AG04449 (cell line): ENCODE data around the gene MTOR.
A peak's percentile ranks its signal among the peaks of the same experiment; 100 is the strongest.

Experiments
- CTCF ChIA-PET: fragments of 350-600 bp; formaldehyde crosslinking; extraction: SDS; loops from one replicate; lab custom pipeline; 2021; ENCODE audit warnings: antibody characterized with exemption; lab: Yijun Ruan, JAX
- POLR2A ChIA-PET: fragments of 400-600, 350-600 bp; formaldehyde crosslinking; extraction: SDS; loops from one replicate; lab custom pipeline; 2020; ENCODE audit warnings: antibody characterized with exemption, inconsistent platforms; lab: Yijun Ruan, JAX
- DNase-seq: peaks from one replicate; pipeline ENCODE4 v3.0.0-alpha.2; 2010; ENCODE audit warnings: low read depth, low spot score
- H3K4me3 ChIP-seq: 2 replicates; pipeline ENCODE4 v1.5.1; 2011; ENCODE audit warnings: low read depth, mild to moderate bottlenecking, control low read depth, low read length
- CTCF ChIP-seq: IDR thresholded peaks from one replicate; pipeline ENCODE4 v1.5.1; 2011; ENCODE audit warnings: mild to moderate bottlenecking, moderate library complexity, low read length, control low read depth, inconsistent platforms; ENCODE audit not compliant: insufficient read depth; ENCODE audit errors: missing control alignments

MTOR gene

DNA sequence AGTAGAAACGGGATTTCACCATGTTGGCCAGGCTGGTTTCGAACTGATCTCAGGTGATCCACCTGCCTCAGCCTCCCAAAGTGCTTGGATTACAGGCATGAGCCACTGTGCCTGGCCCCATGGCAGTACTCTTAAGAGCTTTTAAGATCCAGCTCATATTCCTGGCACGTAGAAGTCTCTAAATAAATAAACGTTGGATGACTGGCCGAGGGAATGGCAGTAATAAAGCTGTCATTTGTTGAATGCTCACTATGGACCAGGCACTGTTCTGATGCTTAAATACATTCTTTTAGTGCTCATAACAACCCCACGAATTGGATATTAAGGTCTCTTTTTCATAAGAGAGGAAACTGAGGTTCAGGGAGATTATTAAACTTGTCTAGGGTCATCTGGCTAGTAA, 31.5 kb upstream of the MTOR start:
- ChIA-PET POLR2A (no interaction called here), CTCF (interaction anchor here (1.2 kb wide), 1 partner anchor 352 kb away, joined by 3 read pairs; no protein-coding TSS in a partner anchor)
- H3K4me3 ChIP-seq: no peak overlapping the region
- no peak for DNase-seq
- no peak for TF ChIP-seq CTCF

GRCh38 chr1:11291049-11291448, 28.7 kb upstream of the MTOR start:
- no peak for TF ChIP-seq CTCF
- no peak overlapping the region for H3K4me3 ChIP-seq
- CTCF ChIA-PET: no interaction called here
- DNase-seq: no peak
- POLR2A ChIA-PET: no interaction called here

DNA sequence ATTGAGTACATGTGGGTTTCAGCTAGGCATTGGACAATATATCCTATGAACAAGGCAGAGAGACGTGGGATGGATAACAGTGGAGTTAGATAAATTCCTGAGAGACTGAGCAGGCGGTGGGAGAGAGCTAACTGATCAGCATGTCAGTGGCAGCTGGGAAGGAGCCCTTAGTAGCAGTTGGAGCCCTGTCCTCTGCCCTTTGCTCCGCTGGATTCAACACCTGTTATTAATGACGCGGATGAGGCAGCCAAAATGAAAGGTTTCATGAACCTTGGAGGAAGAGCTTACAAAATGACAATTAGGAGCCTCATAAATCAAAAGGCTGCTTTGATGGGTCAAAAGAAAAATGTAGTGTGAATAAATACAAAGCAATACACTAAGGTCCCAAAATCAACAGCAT, 26.7 kb upstream of the MTOR start:
- no peak overlapping the region for H3K4me3 ChIP-seq
- ChIA-PET POLR2A (no interaction called here), CTCF (interaction anchor here (1.1 kb wide), 1 partner anchor 353 kb away, joined by 3 read pairs; no protein-coding TSS in a partner anchor)
- no peak for DNase-seq
- no peak for TF ChIP-seq CTCF

DNA sequence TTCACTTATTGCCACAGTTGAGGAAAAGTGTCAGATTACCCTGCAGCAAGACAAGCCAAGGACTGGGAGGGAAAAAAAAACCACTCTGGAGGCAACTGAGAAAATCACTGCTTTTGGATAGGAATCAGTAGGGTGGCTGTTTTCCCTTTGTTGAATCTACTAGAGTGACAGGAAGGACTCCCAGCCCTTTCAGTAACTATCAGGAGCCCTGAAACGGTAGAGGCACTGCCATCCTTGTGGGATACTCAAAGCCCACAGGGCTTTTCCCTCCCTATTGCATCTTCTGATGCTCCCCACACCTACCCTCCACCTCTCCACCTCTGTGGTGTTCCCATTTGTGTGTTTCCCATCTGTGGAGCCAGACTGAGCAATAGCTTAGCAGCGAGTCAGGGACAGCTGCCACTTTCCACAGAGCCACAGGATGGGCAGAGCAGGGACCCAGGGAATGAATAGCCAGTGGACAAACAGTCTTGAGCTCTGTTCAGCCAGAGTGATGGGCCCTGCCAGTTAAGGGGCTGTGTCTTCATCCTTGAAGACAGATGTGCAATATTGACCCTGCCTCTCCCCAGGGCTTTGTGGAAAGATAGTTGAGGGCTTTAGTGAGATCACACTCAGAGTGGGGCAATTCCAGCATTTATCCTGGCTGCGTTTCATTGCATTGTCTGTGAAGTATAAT, 24.5 kb upstream of the MTOR start:
- ChIA-PET POLR2A (no interaction called here), CTCF (interaction anchor here (0.6 to 2.4 kb wide), 6 partner anchors 8 to 363 kb away, joined by 3 to 9 read pairs (median 4); no protein-coding TSS in a partner anchor)
- no peak for TF ChIP-seq CTCF
- H3K4me3 ChIP-seq: no peak overlapping the region
- DNase-seq: no peak

DNA sequence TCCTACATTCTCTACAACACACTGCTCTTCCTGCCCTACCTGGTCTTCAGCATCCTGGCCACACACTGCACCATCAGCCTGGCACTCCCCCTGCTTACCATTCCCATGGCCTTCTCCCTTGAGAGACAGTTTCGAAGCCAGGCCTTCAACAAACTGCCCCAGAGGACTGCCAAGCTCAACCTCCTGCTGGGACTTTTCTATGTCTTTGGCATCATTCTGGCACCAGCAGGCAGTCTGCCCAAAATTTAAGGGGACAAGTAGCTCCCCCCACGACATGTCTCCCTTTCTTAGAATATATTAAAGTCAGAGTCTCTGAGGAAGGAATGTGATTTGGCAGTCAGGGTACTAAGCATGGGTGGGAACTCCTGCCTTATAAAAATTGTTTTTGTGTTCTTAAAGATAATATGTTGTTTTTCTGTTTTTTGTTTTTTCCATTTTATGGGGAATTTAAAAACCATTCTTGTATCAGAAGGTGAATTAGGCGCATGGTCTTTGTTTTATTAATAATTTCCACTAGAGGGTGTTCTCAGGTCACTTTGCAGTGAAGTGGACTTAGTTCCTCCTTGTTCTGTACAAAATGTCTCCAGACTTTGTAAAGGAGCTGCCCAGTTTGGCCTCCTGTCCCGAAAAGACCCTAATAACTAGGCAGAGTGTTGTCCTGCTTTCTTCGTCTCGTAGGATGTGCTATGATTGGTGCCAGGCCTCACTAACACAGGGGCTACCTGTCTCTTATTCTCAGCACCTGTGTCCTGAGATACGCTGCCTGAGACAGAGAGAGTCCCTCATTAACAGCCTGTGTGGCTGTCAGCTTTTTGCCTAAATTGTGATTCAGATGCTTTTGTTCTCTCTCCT, 23.8 kb upstream of the MTOR start:
- TF ChIP-seq CTCF: peak; percentile 10
- ChIA-PET POLR2A (no interaction called here), CTCF (interaction anchor here (0.6 to 2.4 kb wide), 7 partner anchors 9 to 364 kb away, joined by 3 to 9 read pairs (median 4); no protein-coding TSS in a partner anchor)
- no peak overlapping the region for H3K4me3 ChIP-seq
- DNase-seq: no peak

- POLR2A ChIA-PET: no interaction called here
- TF ChIP-seq CTCF: no peak
- H3K4me3 ChIP-seq: no peak overlapping the region
- DNase-seq: no peak
- CTCF ChIA-PET: interaction anchor here (1.4 kb wide), 1 partner anchor 365 kb away, joined by 6 read pairs; no protein-coding TSS in a partner anchor
These were observed 22.4 kb upstream of the MTOR start for GRCh38 chr1:11284784-11285183.
